ENCODE data around the gene CNKSR2.

CNKSR2 gene

DNA sequence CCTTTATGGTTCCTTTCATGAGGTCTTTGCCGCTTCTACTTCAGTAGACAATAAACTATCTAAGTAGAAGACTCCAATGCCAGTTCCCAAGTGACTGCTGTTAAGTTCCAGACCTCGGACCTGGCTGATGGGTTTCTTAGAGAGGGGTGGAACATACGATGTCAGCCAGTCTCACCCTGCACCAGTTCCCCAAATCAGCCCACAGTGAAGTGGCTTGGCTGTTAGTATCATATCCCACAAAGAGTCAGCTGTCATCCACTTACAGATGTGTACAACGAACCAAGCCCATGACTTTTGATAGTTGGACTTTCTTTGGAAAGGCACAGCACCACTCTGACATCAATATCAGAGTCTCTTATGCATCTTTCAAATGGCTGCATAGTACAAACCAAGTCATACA is 292.0 kb downstream of the CNKSR2 start:
- TF ChIP-seq, protein P1, sequence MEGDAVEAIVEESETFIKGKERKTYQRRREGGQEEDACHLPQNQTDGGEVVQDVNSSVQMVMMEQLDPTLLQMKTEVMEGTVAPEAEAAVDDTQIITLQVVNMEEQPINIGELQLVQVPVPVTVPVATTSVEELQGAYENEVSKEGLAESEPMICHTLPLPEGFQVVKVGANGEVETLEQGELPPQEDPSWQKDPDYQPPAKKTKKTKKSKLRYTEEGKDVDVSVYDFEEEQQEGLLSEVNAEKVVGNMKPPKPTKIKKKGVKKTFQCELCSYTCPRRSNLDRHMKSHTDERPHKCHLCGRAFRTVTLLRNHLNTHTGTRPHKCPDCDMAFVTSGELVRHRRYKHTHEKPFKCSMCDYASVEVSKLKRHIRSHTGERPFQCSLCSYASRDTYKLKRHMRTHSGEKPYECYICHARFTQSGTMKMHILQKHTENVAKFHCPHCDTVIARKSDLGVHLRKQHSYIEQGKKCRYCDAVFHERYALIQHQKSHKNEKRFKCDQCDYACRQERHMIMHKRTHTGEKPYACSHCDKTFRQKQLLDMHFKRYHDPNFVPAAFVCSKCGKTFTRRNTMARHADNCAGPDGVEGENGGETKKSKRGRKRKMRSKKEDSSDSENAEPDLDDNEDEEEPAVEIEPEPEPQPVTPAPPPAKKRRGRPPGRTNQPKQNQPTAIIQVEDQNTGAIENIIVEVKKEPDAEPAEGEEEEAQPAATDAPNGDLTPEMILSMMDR (IDR thresholded peaks at IDR 0.05): no peak
- TF ChIP-seq ZFX (IDR thresholded peaks at IDR 0.05; ENCODE audit: borderline replicate concordance): no peak
- no peak overlapping the region for H3K27ac ChIP-seq

DNA sequence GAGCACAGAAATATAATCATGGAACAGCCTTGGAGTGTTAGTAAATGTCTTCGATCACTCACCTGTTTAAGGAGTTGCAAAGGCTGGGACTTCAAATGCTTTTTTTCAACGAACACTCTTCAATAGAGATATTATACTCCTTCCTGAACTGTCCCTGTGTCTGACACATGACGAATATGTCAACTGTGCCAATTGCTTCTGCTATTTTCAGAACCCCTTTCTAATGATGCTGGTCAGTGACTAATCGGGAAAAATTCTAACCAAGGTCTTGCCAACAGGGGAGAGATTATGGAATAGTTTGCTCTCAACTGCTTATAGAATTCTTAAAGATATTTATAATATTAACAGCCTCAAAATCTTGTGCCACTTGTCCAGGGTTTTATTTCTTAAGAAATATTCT is 292.5 kb downstream of the CNKSR2 start:
- TF ChIP-seq ZFX (IDR thresholded peaks at IDR 0.05; ENCODE audit: borderline replicate concordance): no peak
- TF ChIP-seq, protein P1 (IDR thresholded peaks at IDR 0.05): no peak
- no peak overlapping the region for H3K27ac ChIP-seq

DNA sequence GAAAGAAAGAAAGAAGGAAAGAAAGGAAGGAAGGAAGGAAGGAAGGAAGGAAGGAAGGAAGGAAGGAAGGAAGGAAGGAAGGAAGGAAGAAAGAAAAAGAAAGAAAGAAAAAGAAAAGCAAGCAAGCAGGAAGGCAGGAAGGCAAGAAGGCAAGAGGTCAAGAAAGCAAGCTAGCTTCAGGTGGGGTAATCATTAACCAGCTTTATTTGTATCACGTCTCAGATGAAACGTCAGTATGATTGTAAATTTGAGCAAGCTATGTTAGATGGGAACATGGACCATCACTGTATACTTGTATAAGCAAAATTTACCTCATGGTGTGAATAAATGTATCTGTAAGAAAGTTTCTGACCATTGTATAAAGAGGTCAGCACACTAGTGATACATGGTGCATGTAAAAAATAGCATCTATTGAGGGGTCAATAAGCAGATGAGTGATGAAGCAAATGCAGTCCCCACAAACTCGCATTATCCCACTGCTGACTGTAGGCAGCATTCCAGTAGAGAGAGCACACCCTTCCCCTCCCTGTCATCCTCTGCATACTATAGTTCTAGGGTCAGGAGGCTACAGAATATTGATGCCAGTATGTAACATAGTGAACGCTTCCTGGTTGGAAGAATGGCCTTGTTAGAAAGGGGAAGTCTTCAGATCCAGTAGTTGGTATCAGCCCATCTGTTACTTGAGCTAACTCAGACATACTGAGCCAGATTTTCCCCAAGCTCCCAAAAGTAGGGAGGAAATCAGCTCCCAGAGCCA is 300.4 kb downstream of the CNKSR2 start:
- no peak overlapping the region for H3K27ac ChIP-seq
- TF ChIP-seq, protein P1 (IDR thresholded peaks at IDR 0.05): no peak
- no peak for TF ChIP-seq ZFX (IDR thresholded peaks at IDR 0.05; ENCODE audit: borderline replicate concordance)

DNA sequence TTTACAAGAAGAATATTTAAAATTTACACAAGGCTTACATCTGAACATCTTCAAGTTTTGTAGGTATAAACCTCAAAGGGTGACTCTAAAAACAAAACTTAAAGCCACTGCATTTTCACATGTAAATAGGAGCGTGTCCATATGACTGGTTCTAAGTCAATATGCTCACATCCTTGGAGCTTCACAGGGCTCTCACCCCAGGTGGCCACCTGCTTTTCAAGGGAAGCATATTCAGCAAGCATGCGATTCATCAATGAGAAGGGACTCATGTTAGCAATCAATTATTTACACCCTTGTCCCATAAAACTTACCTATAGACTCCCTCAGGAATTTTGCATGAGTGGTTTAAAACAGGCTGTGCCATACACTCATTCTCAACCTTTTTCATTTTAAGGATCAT is 301.7 kb downstream of the CNKSR2 start:
- no peak for TF ChIP-seq ZFX (IDR thresholded peaks at IDR 0.05; ENCODE audit: borderline replicate concordance)
- TF ChIP-seq, protein P1 (IDR thresholded peaks at IDR 0.05): no peak
- no peak overlapping the region for H3K27ac ChIP-seq

DNA sequence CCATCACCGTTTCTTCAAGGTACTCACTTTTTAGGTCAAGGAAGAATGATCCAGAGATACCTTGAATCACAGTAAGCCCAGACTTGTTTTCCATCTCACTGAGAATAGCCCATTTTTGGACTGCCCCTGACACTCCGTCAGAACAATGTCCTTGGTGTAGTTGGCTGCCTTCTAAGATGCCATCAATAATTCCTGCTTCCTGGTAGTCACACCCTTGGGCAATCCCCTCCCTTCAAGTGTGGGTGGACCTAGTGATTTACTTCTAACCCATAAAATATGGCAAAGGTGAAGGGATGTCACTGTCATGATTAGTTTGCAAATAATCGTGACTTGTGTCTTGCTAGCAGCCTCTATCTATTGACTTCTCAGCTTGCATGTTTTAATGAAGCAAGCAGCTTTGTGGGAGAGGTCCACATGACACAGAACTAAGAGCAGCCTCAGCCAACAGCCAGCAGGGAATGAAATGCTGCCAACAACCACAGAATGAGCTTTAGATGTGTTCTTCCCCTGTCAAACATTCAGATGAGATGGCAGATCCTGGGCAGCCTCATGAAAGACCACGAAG is 303.9 kb downstream of the CNKSR2 start:
- H3K27ac ChIP-seq: no peak overlapping the region
- no peak for TF ChIP-seq ZFX (IDR thresholded peaks at IDR 0.05; ENCODE audit: borderline replicate concordance)
- TF ChIP-seq, protein P1 (IDR thresholded peaks at IDR 0.05): no peak

DNA sequence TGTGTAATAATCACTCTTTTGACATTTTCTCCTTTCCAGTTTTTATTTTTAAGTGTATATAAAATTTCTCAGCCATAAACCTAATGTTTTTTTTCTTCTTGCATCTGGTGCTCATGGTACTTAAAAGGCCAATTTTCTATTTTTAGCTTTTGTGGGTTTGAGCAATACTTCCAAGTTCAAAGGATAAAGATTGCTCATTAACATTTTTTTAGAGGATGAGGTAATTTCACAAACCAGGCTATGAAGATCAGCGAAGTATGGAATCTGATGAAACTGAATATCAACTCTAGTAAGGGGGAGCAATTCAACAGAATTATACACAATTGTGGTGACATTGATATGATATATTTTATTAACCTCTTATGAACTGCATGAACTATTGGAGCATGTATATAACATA is 309.7 kb downstream of the CNKSR2 start:
- no peak overlapping the region for H3K27ac ChIP-seq
- no peak for TF ChIP-seq ZFX (IDR thresholded peaks at IDR 0.05; ENCODE audit: borderline replicate concordance)
- TF ChIP-seq, protein P1 (IDR thresholded peaks at IDR 0.05): no peak

DNA sequence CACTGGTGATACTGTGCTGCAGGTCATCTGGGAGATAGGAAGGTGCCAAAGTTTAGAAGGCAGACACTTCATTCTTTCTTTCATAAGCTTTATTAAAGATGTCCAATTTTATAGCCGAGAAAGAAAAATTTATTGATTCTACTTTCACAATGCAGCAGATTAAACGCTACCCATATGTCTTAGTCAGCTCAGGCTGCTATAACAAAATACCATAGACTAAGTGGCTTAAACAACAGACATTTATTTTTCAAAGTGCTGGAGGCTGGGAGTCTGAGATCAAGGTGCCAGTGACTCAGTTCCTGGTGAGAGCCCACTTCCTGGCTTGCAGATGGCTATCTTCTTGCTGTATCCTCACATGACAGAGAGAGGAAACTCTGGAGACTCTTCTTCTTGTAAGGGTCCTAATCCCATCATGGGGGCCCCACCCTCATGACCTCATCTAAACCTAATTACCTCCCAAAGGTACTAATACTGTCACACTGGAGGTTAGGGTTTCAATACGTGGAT is 317.3 kb downstream of the CNKSR2 start:
- no peak for TF ChIP-seq ZFX (IDR thresholded peaks at IDR 0.05; ENCODE audit: borderline replicate concordance)
- TF ChIP-seq, protein P1 (IDR thresholded peaks at IDR 0.05): no peak
- H3K27ac ChIP-seq: no peak overlapping the region
